Neutrophil (primary cell): ENCODE measurements around the gene NEURL1.

Experiments
- H3K27ac ChIP-seq: fragments of 200-600 bp; sonication (generic); 2 replicates; pipeline ENCODE4 v1.5.1; 2016; ENCODE audit warnings: mild to moderate bottlenecking, moderate library complexity
- H3K27me3 ChIP-seq: fragments of 200-600 bp; sonication (generic); 2 replicates; pipeline ENCODE4 v1.6.0; 2016; ENCODE audit warnings: mild to moderate bottlenecking
- H3K36me3 ChIP-seq: fragments of 200-600 bp; sonication (generic); 2 replicates; pipeline ENCODE4 v1.5.1; 2017
- H3K4me1 ChIP-seq, 2 experiments: fragments of 200-600 bp in 1 of 2; sonication (generic) in 1 of 2; 1 replicate in 1 of 2; 2 replicates in 1 of 2; pipeline versions ENCODE4 v1.5.1 to v1.6.1; 2013 to 2016; ENCODE audit warnings: low read depth in 1 of 2, low read length in 1 of 2, mild to moderate bottlenecking in 1 of 2, moderate library complexity in 1 of 2; ENCODE audit not compliant: control insufficient read depth in 1 of 2, insufficient read depth in 1 of 2
- H3K4me3 ChIP-seq, 2 experiments: fragments of 200-600 bp in 1 of 2; sonication (generic) in 1 of 2; 1 replicate in 1 of 2; 2 replicates in 1 of 2; pipeline ENCODE4 v1.5.1; 2013 to 2016; ENCODE audit warnings: low read depth in 1 of 2, low read length in 1 of 2, mild to moderate bottlenecking in 1 of 2, moderate library complexity in 1 of 2
- H3K9me3 ChIP-seq: fragments of 200-600 bp; sonication (generic); 2 replicates; pipeline ENCODE4 v1.5.1; 2016
- TF ChIP-seq, protein P1 (sequence below): fragments of 200-600 bp; sonication (generic); IDR thresholded peaks from 2 replicates; pipeline ENCODE4 v1.5.1; 2016; ENCODE audit warnings: antibody characterized with exemption

Gene NEURL1

DNA sequence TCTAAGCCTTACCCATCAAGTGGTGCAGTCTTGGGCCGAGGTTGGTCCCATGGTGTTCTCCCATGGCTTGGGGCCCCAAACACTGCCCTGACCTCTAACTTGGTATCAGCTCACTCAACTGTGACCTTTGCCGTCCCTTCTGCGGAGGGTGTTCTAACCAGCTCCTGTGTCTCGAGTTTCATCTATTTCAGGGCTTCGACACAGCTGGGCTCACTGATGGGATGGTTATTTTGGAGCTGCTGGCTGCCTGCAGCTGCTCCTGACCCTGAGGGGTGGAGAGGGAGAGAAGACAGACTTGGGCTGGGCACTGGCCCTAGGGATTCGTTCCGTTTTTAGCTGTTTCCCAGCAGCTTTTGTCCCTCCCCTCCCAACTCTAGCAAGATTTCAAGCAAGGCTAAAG lies 86.9 kb downstream of the NEURL1 start:
- Histone ChIP-seq H3K36me3 (no peaks in the 10 kb centered on the region), H3K9me3 (no peaks in the 10 kb centered on the region), H3K27ac (no peak overlapping the region), H3K4me3 (no peak overlapping the region), H3K4me1 (peaks cover 10 to 12% of the 10 kb centered on the region in 2 experiments), H3K27me3 (peaks cover 38% of the 10 kb centered on the region)
- TF ChIP-seq, protein P1, sequence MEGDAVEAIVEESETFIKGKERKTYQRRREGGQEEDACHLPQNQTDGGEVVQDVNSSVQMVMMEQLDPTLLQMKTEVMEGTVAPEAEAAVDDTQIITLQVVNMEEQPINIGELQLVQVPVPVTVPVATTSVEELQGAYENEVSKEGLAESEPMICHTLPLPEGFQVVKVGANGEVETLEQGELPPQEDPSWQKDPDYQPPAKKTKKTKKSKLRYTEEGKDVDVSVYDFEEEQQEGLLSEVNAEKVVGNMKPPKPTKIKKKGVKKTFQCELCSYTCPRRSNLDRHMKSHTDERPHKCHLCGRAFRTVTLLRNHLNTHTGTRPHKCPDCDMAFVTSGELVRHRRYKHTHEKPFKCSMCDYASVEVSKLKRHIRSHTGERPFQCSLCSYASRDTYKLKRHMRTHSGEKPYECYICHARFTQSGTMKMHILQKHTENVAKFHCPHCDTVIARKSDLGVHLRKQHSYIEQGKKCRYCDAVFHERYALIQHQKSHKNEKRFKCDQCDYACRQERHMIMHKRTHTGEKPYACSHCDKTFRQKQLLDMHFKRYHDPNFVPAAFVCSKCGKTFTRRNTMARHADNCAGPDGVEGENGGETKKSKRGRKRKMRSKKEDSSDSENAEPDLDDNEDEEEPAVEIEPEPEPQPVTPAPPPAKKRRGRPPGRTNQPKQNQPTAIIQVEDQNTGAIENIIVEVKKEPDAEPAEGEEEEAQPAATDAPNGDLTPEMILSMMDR, result no peak

- no peak overlapping the region for H3K4me3 ChIP-seq
- TF ChIP-seq, protein P1, result no peak
- H3K27ac ChIP-seq, result no peak overlapping the region
- H3K36me3 ChIP-seq, result no peaks in the 10 kb centered on the region
- H3K9me3 ChIP-seq, result no peaks in the 10 kb centered on the region
- H3K27me3 ChIP-seq, result peaks cover 38% of the 10 kb centered on the region
- H3K4me1 ChIP-seq, result peaks cover 10 to 12% of the 10 kb centered on the region in 2 experiments
Observed at GRCh38 chr10:103581499-103581898, 88.0 kb downstream of the NEURL1 start.

GRCh38 chr10:103582331-103583123 lies 89.0 kb downstream of the NEURL1 start:
- Histone ChIP-seq H3K9me3 (no peaks in the 10 kb centered on the region), H3K4me3 (no peak overlapping the region), H3K36me3 (no peaks in the 10 kb centered on the region), H3K4me1 (peaks cover 10 to 12% of the 10 kb centered on the region in 2 experiments), H3K27ac (no peak overlapping the region), H3K27me3 (peaks cover 38% of the 10 kb centered on the region)
- TF ChIP-seq, protein P1, result no peak

DNA sequence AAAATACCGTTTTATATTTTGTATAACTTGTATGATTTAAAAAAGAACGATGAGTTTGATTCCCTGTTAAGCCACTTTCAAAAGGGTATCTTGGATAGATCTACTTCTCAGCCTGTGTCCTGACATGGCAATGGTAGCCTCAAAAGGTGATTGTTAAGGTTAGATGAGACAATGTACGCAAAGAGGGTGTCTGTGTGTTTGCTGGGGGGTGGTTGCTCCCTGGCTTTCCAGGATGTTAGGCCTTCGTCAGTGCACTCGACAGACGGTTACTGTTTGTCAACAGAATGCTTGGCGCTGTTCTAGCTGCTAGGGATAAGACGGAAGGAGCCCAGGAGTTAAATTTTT lies 90.3 kb downstream of the NEURL1 start:
- no peaks in the 10 kb centered on the region for H3K36me3 ChIP-seq
- peaks cover 10 to 12% of the 10 kb centered on the region in 2 experiments for H3K4me1 ChIP-seq
- peaks cover 35% of the 10 kb centered on the region for H3K27me3 ChIP-seq
- no peaks in the 10 kb centered on the region for H3K9me3 ChIP-seq
- no peak overlapping the region for H3K27ac ChIP-seq
- TF ChIP-seq, protein P1, result no peak
- peak overlapping the region; percentile 66 to 67 for H3K4me3 ChIP-seq

- Histone ChIP-seq H3K36me3 (no peaks in the 10 kb centered on the region), H3K4me3 (peak overlapping the region; percentile 66 to 67), H3K9me3 (no peaks in the 10 kb centered on the region), H3K27ac (peak overlapping the region; percentile 55), H3K27me3 (peaks cover 31% of the 10 kb centered on the region), H3K4me1 (peaks cover 10 to 12% of the 10 kb centered on the region in 2 experiments)
- TF ChIP-seq, protein P1, result no peak
Observed at GRCh38 chr10:103584216-103585010, 90.9 kb downstream of the NEURL1 start.
